Measurements from ENCODE around the gene NFASC.

Gene NFASC

GRCh38 chr1:204894031-204894430, 23.4 kb downstream of the NFASC start:
- FAIRE-seq (no peak), DNase-seq (ENCODE audit: insufficient read length, low spot score) (no peak)
- TF ChIP-seq PAX5 (IDR thresholded peaks at IDR 0.05; ENCODE audit: insufficient read depth, low read length, severe bottlenecking) (no peak), TAF1 (IDR thresholded peaks at IDR 0.05; ENCODE audit: low read depth, low read length) (no peak), POU2F2 (IDR thresholded peaks at IDR 0.05; ENCODE audit: low read depth, low read length) (no peak), SPI1 (IDR thresholded peaks at IDR 0.05; ENCODE audit: low read depth, low read length) (no peak), POLR2A (IDR thresholded peaks at IDR 0.05; ENCODE audit: low read depth, low read length) (no peak), POLR2AphosphoS5 (IDR thresholded peaks at IDR 0.05; ENCODE audit: low read depth, low read length) (no peak)

- FAIRE-seq = no peak
- TF ChIP-seq POU2F2 (IDR thresholded peaks at IDR 0.05; ENCODE audit: low read depth, low read length) = no peak
- no peak for TF ChIP-seq SPI1 (IDR thresholded peaks at IDR 0.05; ENCODE audit: low read depth, low read length)
- no peak for TF ChIP-seq PAX5 (IDR thresholded peaks at IDR 0.05; ENCODE audit: insufficient read depth, low read length, severe bottlenecking)
- TF ChIP-seq TAF1 (IDR thresholded peaks at IDR 0.05; ENCODE audit: low read depth, low read length) = no peak
- TF ChIP-seq POLR2AphosphoS5 (IDR thresholded peaks at IDR 0.05; ENCODE audit: low read depth, low read length) = no peak
- no peak for TF ChIP-seq POLR2A (IDR thresholded peaks at IDR 0.05; ENCODE audit: low read depth, low read length)
- DNase-seq (ENCODE audit: insufficient read length, low spot score) = no peak
These were observed 23.9 kb downstream of the NFASC start for GRCh38 chr1:204894606-204895005.

DNA sequence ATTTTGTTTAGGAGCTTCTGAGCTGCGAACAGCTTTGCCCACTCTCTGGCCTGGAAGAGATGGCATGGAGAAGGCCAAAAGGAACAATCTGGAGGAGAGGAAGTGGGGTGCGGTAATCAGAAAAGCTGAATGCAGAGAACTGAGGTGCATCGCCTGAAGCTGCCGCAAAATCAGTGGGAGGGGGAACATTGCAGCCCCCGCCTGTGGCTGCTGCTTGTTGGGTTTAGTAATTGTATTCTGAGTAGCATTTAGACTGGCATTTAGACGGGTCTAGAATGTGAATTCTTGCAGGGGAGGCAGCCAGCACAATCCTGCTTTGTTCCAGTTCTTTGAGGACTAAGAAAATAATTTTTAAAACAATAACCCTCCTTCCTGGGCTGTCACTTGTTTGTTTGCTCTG, 25.4 kb downstream of the NFASC start:
- no peak for DNase-seq (ENCODE audit: insufficient read length, low spot score)
- no peak for TF ChIP-seq TAF1 (IDR thresholded peaks at IDR 0.05; ENCODE audit: low read depth, low read length)
- TF ChIP-seq POU2F2 (IDR thresholded peaks at IDR 0.05; ENCODE audit: low read depth, low read length) = no peak
- no peak for TF ChIP-seq POLR2A (IDR thresholded peaks at IDR 0.05; ENCODE audit: low read depth, low read length)
- TF ChIP-seq POLR2AphosphoS5 (IDR thresholded peaks at IDR 0.05; ENCODE audit: low read depth, low read length) = no peak
- no peak for TF ChIP-seq PAX5 (IDR thresholded peaks at IDR 0.05; ENCODE audit: insufficient read depth, low read length, severe bottlenecking)
- no peak for TF ChIP-seq SPI1 (IDR thresholded peaks at IDR 0.05; ENCODE audit: low read depth, low read length)
- no peak for FAIRE-seq

DNA sequence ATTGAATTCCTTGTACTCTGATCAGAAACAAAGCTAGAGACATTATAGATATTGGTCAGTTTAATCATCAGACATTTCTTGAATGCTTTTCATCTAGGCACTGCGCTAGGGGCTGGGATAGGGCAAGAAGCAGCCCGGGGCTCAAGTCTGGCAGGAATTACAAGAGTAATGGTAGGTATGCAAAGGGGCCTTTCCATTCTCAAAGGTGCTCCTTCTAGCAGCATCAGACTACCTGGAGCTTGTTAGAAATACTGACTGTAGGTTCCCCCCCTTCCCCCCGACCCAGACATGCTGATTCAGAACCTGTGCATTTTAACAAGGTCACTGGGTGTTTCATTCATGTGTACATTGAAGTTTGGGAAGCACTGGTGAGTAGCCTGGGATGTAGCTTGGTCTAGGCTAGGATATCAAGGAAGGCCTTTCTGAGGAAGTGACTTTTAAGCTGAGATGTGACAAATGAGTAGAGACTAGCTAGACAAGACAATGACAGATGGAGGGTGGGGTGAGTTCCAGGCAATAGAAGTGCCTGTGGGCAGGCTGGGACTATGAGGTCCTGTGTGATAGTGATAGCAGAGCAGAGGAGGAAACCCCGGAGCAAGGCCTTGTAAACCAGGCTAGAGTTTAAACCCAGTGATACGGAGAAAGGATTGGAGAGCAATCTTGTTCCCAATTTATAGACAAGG, 26.3 kb downstream of the NFASC start:
- FAIRE-seq = peak; percentile 38
- TF ChIP-seq TAF1 (IDR thresholded peaks at IDR 0.05; ENCODE audit: low read depth, low read length) (no peak), POLR2AphosphoS5 (IDR thresholded peaks at IDR 0.05; ENCODE audit: low read depth, low read length) (no peak), POLR2A (IDR thresholded peaks at IDR 0.05; ENCODE audit: low read depth, low read length) (no peak), POU2F2 (IDR thresholded peaks at IDR 0.05; ENCODE audit: low read depth, low read length) (no peak), PAX5 (IDR thresholded peaks at IDR 0.05; ENCODE audit: insufficient read depth, low read length, severe bottlenecking) (no peak), SPI1 (IDR thresholded peaks at IDR 0.05; ENCODE audit: low read depth, low read length) (no peak)
- no peak for DNase-seq (ENCODE audit: insufficient read length, low spot score)

DNA sequence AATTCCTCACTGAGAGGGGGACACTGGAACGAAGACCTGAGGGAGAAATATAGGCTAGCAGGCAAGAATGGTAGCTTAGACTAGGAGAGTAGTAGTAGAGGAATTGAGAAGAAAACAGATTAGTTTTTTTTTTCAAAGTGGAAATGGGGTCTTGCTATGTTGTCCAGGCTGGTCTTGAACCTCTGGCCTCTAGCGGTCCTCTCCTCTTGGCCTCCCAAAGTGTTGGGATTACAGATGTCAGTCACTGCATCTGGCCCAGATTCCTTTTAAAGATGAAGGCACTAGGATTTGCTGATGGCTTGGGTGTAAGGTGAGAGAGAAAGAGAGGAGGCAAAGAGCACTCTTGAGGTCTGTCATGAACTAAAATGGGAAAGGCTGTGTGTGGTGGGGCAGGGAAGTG, 30.1 kb downstream of the NFASC start:
- TF ChIP-seq POLR2A (IDR thresholded peaks at IDR 0.05; ENCODE audit: low read depth, low read length) = no peak
- TF ChIP-seq POLR2AphosphoS5 (IDR thresholded peaks at IDR 0.05; ENCODE audit: low read depth, low read length) = no peak
- TF ChIP-seq SPI1 (IDR thresholded peaks at IDR 0.05; ENCODE audit: low read depth, low read length) = no peak
- no peak for TF ChIP-seq POU2F2 (IDR thresholded peaks at IDR 0.05; ENCODE audit: low read depth, low read length)
- no peak for TF ChIP-seq PAX5 (IDR thresholded peaks at IDR 0.05; ENCODE audit: insufficient read depth, low read length, severe bottlenecking)
- TF ChIP-seq TAF1 (IDR thresholded peaks at IDR 0.05; ENCODE audit: low read depth, low read length) = no peak
- FAIRE-seq (no peak), DNase-seq (ENCODE audit: insufficient read length, low spot score) (no peak)

DNA sequence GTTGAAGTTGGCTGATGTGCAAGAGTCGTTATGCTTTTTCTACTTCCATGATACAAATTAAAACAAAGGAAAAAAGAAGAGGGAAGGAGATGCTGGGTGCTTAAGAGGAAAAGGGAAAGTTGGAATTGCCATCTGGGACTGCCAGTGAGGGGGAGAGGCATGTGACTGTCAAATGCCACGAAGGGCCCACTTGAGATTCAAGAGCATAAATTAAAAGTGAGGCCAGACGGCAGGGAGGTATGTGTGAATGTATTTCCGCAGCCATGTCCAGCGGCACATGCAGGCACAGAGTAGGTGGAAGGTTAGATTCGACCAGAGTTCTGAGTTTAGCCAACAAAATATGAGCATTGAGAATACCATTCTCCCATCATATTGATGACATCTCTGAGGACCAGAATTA, 32.0 kb downstream of the NFASC start:
- FAIRE-seq = no peak
- TF ChIP-seq POU2F2 (IDR thresholded peaks at IDR 0.05; ENCODE audit: low read depth, low read length) = no peak
- TF ChIP-seq PAX5 (IDR thresholded peaks at IDR 0.05; ENCODE audit: insufficient read depth, low read length, severe bottlenecking) = no peak
- no peak for TF ChIP-seq TAF1 (IDR thresholded peaks at IDR 0.05; ENCODE audit: low read depth, low read length)
- no peak for TF ChIP-seq POLR2A (IDR thresholded peaks at IDR 0.05; ENCODE audit: low read depth, low read length)
- TF ChIP-seq POLR2AphosphoS5 (IDR thresholded peaks at IDR 0.05; ENCODE audit: low read depth, low read length) = no peak
- TF ChIP-seq SPI1 (IDR thresholded peaks at IDR 0.05; ENCODE audit: low read depth, low read length) = no peak
- DNase-seq (ENCODE audit: insufficient read length, low spot score) = no peak

- no peak for FAIRE-seq
- TF ChIP-seq POLR2A (IDR thresholded peaks at IDR 0.05; ENCODE audit: low read depth, low read length) (no peak), SPI1 (IDR thresholded peaks at IDR 0.05; ENCODE audit: low read depth, low read length) (no peak), TAF1 (IDR thresholded peaks at IDR 0.05; ENCODE audit: low read depth, low read length) (no peak), POLR2AphosphoS5 (IDR thresholded peaks at IDR 0.05; ENCODE audit: low read depth, low read length) (no peak), PAX5 (IDR thresholded peaks at IDR 0.05; ENCODE audit: insufficient read depth, low read length, severe bottlenecking) (no peak), POU2F2 (IDR thresholded peaks at IDR 0.05; ENCODE audit: low read depth, low read length) (no peak)
- DNase-seq (ENCODE audit: insufficient read length, low spot score) = no peak
These were observed 33.7 kb downstream of the NFASC start for GRCh38 chr1:204904228-204904810.

GRCh38 chr1:204909109-204909508, 38.4 kb downstream of the NFASC start:
- DNase-seq (ENCODE audit: insufficient read length, low spot score) (no peak), FAIRE-seq (no peak)
- TF ChIP-seq TAF1 (IDR thresholded peaks at IDR 0.05; ENCODE audit: low read depth, low read length) (no peak), PAX5 (IDR thresholded peaks at IDR 0.05; ENCODE audit: insufficient read depth, low read length, severe bottlenecking) (no peak), POLR2AphosphoS5 (IDR thresholded peaks at IDR 0.05; ENCODE audit: low read depth, low read length) (no peak), SPI1 (IDR thresholded peaks at IDR 0.05; ENCODE audit: low read depth, low read length) (no peak), POLR2A (IDR thresholded peaks at IDR 0.05; ENCODE audit: low read depth, low read length) (no peak), POU2F2 (IDR thresholded peaks at IDR 0.05; ENCODE audit: low read depth, low read length) (no peak)

- DNase-seq (ENCODE audit: insufficient read length, low spot score) (no peak), FAIRE-seq (no peak)
- TF ChIP-seq PAX5 (IDR thresholded peaks at IDR 0.05; ENCODE audit: insufficient read depth, low read length, severe bottlenecking) (no peak), TAF1 (IDR thresholded peaks at IDR 0.05; ENCODE audit: low read depth, low read length) (no peak)
These were observed 45.3 kb downstream of the NFASC start for GRCh38 chr1:204915861-204916495.
